ENCODE measurements around the gene ARL2.

GRCh38 chr11:65017937-65018336 lies 4.0 kb downstream of the ARL2 start:
- TF ChIP-seq CTCF (IDR thresholded peaks at IDR 0.05): no peak
- TF ChIP-seq ZBTB21 (CRISPR knock-in tag; IDR thresholded peaks at IDR 0.05; ENCODE audit: borderline replicate concordance): no peak
- no peak for TF ChIP-seq ELF4 (CRISPR knock-in tag; IDR thresholded peaks at IDR 0.05; ENCODE audit: low read depth)

Data from WTC11 (cell line).